Activated T-cell treated with anti-CD3 and anti-CD28 coated beads for 24 hours (primary cell): Measurements from ENCODE around the gene DLGAP4.

Experiments used
- DNase-seq: peaks from one replicate; pipeline ENCODE4 v3.0.0-alpha.2; 2020; ENCODE audit warnings: low read depth

Gene DLGAP4

GRCh38 chr20:36411861-36412454, 105.8 kb downstream of the DLGAP4 start:
- no peak for DNase-seq

- no peak for DNase-seq
Measured at GRCh38 chr20:36415475-36416002, 109.4 kb downstream of the DLGAP4 start.

DNA sequence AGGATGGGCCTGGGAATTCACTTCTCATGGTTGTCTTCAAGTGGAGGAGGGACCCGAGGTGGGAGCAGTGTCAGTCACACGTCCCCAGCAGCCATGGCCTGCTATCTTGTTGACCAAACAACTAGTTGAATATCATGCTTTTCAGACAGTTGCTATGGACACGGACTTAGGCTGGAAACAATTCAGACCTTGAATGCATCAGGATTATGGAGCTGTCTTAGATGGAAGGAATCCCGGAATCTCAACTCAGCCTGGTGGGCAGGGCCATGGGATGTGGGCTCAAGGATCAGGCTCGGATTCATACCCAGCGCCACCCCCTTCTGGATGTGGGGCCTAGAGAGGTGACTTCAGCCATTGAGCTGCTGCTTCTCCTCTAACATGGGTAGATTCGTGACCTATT, 112.6 kb downstream of the DLGAP4 start:
- DNase-seq: no peak

- no peak for DNase-seq
Measured at GRCh38 chr20:36421641-36422040, 115.5 kb downstream of the DLGAP4 start.

- no peak for DNase-seq
Measured at GRCh38 chr20:36424314-36424713, 118.2 kb downstream of the DLGAP4 start.

DNA sequence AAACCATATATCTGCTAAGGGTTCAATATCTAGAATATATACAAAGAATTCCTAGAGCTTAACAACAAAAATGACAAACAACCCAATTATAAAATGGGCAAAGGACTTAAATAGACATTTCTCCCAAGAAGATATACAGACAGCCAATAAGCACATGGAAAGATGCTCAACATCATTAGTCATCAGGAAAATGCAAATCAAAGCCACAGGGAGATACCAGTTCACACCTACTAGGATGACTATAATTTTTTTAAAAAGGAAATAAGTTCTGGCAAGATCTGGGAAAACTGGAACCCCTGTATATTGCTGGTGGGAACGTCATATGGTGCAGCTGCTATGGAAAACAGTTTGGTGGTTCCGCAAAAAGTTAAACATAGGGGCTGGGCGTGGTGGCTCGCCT, 119.0 kb downstream of the DLGAP4 start:
- no peak for DNase-seq

DNA sequence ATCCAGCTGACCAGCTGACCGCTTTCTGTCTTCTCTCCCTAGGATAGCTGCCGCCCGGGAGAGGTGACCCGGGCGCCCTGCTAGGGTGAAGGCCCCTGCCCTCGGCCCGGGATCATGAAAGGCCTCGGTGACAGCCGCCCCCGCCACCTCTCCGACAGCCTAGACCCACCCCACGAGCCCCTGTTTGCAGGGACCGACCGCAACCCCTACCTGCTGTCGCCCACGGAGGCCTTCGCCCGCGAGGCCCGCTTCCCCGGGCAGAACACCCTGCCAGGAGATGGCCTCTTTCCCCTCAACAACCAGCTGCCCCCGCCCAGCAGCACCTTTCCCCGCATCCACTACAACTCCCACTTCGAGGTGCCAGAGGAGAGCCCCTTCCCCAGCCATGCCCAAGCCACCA, 125.5 kb downstream of the DLGAP4 start:
- no peak for DNase-seq

DNA sequence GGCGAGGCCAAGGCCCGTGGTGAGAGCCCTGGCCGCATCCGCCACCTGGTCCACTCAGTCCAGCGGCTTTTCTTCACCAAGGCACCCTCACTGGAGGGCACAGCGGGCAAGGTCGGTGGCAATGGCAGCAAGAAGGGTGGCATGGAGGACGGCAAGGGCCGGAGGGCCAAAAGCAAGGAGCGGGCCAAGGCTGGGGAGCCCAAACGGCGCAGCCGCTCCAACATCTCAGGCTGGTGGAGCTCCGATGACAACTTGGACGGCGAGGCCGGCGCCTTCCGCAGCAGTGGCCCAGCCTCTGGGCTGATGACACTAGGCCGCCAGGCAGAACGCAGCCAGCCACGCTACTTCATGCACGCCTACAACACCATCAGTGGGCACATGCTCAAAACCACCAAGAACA, 126.0 kb downstream of the DLGAP4 start:
- DNase-seq: no peak

- DNase-seq: no peak
Measured at GRCh38 chr20:36434383-36434782, 128.2 kb downstream of the DLGAP4 start.

GRCh38 chr20:36435124-36435523, 129.0 kb downstream of the DLGAP4 start:
- DNase-seq: no peak

GRCh38 chr20:36435592-36436541, 129.7 kb downstream of the DLGAP4 start:
- peak; percentile 80 for DNase-seq

DNA sequence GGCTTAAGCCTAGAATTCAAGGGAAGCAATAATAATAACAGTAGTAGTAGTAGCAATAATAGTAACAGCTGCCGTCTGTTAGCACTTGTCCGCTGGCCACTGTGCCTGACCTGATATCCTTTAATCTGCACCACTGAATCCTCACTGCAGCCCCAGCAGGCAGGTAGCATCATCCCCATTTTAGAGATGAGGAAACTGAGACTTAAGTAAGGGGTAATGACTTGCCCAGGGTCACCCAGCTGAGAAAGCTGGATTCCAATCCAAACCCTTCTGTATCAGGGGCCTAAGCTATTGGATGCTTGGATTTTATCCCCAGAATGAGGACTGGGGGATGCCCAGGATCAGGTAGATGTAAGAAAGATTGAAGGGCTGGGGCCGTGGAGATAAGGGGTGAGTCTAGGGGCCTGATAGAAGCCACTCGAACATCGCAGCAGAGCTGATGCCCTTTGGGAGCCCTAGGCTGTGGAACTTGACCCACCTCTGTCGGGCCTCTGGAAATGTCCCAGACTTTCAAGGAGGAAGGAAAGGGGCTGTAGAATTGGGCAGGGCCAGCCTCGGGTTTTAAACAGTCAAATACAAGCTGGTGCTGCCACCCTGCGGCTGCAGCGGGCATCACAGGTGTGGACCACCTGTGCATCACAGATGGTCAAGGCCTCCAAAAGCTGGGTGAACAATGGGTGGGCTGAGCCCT, 133.0 kb downstream of the DLGAP4 start:
- peak; percentile 46 for DNase-seq

DNA sequence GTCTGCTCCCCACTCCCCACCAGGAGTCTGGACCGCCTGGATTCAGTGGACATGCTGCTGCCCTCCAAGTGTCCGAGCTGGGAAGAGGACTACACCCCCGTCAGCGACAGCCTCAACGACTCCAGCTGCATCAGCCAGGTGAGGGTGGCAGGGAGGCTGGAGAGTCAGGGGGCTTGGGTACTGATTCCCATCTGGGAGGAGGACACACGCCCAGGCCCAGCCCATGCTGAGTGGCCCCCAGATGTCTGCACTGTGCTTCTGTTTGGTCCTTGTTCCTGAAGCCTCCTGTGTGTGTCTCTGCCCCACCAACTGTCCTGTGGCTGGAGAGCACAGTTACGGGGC, 133.6 kb downstream of the DLGAP4 start:
- DNase-seq: no peak

- DNase-seq: no peak
Measured at GRCh38 chr20:36440370-36441026, 134.4 kb downstream of the DLGAP4 start.

GRCh38 chr20:36441027-36441414, 134.9 kb downstream of the DLGAP4 start:
- DNase-seq: no peak

DNA sequence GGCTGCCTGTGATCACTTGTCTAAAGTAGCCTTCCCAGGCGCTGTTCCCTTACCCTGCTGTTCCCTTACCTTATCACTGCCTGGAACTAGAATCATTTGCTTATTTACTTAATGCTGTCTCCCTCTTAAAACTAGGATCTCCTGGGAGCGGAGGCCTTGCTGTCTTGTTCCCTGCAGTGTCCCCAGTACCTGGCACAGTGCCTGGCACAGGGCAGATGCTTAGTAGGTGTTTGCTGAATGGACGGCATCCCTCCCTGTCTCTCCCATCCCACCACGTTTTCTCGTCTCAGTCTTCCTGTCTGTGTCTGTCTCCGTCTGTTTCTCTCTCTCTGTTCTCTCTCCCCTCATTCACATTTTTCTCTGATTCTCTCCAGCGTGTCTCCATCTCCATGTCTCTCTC, 135.3 kb downstream of the DLGAP4 start:
- DNase-seq: no peak

GRCh38 chr20:36445847-36446246, 139.7 kb downstream of the DLGAP4 start:
- DNase-seq: no peak

- DNase-seq: no peak
Measured at GRCh38 chr20:36446557-36446956, 140.4 kb downstream of the DLGAP4 start.

DNA sequence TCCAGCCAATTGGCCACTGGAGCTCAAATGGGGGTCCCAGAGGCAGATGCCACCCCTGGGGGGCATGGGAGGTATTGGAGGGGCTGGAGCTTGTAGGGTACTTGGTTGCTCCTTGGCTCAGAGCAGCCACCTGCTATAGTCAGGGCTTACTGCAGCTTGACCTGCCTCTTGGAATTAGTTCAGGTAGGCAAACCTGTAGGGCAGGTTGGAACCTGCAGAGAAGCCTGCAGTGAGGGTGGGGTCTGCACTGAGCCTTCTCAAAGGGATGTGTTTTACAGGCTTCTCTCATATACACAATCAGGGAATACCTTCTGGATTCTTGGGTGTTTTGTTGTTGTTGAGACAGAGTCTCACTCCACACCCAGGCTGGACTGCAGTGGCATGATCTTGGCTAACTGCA, 141.0 kb downstream of the DLGAP4 start:
- DNase-seq: no peak

DNA sequence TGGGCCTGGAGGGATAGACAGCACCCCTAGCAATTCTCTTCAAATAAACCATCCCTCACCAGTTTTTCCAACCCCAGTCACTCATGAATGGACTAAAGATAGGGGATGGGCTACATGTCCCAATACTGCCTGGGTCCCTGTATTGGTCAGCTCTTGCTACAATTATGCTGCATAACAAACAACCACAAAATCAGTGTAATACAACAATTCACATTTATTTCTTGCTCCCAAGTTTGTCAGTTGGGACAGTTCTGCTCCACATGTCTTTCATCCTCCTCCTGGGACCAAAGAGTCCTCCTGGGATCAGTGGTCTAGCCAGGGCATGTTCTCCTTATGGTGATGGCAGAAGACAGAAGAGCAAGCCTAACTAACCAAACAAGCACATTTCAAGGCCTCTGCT, 143.5 kb downstream of the DLGAP4 start:
- DNase-seq: no peak

DNA sequence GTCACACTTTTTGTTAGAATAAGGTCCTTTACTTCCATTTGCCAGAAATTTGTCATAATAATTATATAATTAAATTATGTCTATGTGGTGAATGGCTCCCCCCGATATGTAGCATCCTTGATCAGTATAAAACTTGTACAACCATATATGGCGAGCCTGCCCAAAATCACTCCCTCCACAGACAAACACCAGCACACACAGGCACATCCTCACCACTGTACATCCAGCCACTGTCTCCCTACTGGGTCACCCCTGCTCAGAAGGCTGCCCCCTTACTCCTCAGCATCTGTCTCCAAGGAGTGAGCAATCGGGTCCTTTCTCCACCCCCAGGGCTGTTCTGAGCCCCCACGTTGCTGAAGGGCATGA, 148.2 kb downstream of the DLGAP4 start:
- no peak for DNase-seq

DNA sequence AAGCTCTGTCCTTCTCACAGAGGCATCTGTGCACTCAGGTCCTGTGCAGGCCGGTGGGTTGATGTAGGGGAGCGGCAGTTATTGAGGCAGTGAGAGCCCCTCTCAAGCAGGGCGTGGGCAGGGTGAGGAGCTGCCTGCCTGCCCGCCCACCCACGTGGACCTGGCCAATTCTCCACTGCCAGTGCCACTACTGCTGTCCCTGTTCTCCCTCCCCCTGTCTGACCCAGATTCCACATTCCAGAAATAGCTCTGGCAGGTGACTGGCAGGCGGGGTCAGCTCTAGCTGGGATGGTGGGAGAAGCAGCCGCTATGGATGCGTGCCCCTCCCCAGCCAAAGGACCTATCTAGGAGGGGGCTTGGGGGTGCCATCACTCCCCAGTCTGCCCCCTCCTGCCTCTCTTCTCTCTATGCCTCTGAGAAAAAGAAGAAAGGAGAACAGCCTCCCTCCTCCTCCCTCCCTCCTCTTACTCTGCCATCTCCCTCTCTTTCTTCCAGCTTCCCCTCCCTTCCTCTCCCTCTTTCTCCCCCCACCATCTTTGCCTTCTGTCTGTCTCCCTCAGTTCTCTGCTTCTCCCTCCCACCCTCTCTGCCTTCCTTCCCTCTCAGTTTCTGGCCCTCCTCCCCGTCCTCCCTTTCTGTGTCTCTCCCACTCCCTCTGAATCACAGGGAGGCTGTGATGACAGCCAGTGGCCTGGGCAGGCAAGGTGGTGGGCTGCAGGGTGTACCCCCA, 148.7 kb downstream of the DLGAP4 start:
- DNase-seq: no peak
